Medulla oblongata (tissue), 1 donor: ENCODE measurements around the gene RNF115.
"Not testable (repeated sequence)": the region's sequence is repeated elsewhere in the genome, so short reads cannot be mapped to it uniquely, and the experiment has no call there.

Source experiments
- DNase-seq: peaks from one replicate; pipeline ENCODE4 v3.0.0-alpha.2; 2015; ENCODE audit errors: extremely low spot score

The RNF115 gene

DNA sequence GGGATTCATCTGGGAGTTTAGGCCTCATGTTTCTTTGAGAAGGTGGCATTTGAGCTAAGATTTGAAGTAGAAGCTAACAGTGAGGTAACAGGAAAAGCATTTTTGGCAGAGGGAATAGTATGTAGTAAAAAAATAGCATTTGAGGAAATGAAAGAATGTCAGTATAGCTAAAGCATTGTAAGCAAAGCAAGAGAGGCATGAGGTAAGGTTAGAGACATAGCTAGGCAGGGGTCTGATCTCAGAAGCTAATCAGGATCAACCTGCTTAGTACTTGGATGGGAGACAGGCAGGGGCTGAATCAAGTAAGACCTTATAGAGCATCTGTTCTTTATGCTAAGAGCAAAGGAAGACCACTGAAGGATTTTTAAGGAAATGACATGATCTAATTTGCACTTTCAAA is 4.1 kb upstream of the RNF115 start:
- DNase-seq: no peak

DNA sequence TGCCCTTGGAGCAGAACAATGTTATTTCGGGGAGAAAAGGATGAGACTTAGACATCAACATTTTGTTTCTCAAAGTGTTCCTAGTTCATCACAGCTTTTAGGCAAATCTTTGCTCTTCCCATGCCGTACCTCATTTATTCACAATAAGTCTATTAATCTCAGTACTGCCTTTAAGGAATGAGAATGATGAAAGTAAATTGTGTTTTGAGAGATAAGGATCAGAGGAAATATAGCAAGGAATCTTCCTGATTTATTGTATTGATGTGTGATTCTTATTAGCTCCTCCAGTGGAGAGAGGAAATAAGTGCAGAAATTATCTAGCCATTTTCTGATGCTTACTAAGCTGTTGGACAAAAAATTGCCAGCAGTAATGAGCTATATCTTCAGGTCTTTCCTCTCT is 2.1 kb upstream of the RNF115 start:
- DNase-seq: no peak

DNA sequence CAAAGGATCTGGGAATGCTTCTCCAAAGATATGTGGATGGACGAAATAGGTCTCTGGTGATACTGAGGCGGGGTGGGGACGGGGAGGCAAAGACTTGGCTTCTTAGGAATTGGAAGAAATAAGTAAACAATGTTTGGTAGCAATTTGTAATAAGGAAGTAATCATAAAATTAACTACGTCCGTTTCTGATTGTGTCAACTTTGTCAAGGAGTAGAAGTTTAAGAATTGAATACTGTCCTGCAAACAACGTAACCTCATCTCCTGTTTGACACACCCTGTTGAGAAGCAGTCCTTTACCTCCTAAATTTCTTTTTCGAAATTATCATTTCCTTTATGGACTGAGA is 576 bp upstream of the RNF115 start:
- DNase-seq: no peak

DNA sequence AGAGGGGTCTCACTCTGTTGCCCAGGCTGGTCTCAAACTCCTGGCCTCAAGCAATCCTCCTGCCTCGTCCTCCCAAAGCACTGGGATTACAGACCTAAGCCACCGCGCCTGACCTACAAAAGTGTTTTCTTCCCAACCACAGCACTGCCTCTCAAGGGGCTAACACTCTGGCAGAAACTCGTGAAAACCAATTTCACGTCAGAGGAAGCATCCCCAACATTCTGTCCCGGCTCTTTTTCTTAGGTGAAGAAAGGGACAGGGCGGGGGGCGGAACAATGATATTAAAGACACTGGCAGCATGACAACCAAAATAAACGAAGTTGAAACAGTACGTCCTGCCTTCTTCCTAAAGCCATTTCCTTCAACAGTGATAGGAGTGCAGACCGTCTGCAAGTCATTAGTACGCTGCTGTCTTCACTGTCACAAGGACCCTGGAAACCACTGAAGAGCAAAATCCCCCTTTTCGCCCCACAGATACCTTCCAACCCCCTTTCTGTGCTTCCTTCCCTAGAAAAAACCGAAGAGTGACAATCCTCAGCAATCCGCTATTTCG is 1.0 kb downstream of the RNF115 start:
- DNase-seq: not testable (repeated sequence)

DNA sequence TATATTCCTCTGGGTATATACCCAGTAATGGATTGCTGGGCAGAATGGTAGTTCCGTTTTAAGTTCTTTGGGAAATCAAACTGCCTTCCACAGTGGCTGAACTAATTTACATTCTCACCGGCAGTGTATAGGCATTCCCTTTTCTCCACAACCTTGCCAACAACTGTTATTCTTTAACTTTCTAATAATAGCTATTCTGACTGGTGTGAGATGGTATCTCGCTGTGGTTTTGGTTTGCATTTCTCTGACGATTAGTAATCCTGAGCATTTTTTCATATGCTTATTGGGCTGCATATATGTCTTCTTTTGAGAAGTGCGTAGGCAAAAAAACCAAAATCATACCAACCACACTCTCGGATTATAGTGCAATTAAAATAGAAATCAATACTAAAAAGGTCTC is 5.8 kb downstream of the RNF115 start:
- not testable (repeated sequence) for DNase-seq

DNA sequence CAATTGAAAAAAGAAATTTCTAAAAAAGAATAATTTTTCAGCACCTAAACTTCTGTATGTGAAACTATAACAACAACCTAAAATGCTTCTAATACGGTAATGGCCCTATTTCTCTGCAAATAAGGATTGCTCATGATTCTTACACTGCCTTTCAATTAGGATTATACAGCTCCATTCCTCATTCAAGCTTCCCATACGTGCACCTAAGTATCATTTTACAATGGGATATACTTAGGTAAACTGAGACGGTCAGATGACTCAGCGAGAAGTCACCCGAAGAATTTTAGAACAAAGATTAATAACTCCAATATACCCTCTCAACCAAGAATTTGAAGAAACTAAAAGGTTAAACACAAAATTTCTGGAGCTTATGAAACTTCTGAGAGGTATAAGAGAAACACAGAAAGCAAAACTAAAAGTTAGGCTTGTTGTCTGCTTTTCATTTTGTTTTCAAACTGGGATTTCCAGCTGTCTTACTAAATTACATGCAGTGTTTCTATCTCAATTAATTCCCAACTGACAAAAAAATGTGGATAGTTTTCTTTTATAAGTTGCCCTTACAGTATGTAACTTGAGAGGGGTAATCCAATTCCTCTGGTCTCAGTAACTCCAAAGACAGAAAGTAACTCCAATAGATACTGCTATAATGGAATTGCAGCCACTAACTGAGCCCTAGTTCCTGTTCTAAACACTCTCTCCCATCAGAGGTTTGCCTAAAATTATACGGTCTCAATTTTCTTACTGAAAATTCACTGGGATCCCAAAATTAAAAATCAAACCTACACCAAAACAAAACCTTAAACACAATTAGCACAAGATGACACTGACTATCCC is 10.7 kb downstream of the RNF115 start:
- DNase-seq: not testable (repeated sequence)

DNA sequence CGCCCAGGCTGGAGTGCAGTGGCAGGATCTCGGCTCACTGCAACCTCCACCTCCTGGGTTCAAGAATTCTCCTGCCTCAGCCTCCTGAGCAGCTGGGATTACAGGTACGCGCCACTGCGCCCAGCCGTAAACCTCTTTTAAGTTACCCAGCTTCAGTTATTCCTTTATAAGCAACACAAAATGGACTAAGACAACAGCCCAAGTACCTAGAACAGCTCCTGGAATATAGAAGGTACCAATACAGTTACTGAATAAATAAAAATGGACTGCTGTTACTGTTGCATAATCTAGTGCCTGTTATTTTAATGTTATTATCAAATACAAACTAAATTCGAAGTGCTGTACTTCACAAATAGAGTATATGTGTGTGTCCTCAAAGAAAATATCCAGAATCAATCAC is 17.1 kb downstream of the RNF115 start:
- no peak for DNase-seq

DNA sequence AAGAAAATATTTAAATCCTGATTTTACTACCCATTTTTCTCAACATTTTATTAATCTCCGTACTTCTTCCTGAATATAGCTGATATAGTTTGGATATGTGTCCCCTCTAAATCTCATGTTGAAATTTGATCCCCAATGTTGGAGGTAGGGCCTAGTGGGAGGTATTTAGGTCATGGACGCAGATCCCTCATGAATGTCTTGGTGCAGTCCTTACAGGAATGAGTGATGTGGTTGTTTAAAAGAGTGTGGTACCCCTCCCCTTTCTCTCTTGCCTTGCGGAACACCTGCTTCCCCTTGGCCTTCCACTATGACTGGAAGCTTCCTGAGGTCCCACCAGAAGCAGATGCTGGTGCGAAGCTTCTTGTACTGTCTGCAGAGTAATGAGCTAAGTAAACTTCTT is 17.5 kb downstream of the RNF115 start:
- no peak for DNase-seq

DNA sequence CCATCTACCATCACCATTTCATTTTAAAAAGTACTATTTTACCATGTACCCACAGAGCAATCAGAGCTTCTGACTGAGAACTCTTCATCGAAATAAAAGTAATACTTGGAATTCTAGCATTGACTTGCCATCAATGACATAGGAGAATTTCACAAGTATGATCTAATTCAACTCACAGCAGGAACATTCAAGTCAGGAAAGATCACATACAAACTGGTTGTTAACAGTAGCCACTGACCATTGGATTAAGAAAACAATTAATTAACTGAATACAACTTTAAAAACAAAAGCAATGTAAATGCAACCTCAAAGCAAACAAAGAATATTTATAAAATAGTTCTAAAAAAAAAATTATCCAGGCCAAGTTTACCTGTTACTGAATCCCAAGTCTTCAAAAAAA is 18.8 kb downstream of the RNF115 start:
- DNase-seq: no peak

DNA sequence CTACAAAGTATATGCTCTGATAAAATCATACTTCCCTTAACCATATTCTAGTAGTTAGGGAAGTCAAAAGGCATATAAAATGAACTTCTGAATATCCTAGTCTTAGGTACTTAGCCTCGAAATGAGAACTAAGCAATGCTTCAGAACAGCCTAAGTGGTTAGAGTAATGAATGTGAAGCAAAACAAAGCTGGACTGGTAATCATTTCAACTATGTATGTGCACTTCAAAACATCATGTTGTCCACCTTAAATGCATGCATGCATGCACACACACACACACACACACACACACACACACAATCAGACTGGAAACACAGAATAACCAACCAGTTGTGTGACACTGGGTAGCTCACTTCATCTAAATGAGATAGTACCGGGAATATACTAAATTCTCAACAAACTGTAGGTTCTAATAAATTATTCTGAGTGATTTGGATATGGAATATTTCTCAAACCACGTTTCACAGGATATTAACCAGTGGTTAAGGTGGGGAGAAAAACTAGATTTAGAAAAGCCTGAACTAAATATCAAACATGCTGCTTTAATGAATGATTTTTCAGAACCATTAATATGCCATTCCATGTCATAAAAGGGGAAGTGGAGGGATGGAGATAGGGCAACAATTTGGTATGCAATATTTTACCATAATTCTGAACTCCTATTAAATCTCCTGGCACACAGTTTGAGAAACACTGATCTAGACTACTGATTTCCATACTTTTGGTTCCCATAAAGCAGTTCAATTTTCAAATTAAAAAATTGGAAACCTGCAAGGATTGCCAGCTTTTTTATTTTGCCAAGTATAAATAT is 19.5 kb downstream of the RNF115 start:
- DNase-seq: no peak

DNA sequence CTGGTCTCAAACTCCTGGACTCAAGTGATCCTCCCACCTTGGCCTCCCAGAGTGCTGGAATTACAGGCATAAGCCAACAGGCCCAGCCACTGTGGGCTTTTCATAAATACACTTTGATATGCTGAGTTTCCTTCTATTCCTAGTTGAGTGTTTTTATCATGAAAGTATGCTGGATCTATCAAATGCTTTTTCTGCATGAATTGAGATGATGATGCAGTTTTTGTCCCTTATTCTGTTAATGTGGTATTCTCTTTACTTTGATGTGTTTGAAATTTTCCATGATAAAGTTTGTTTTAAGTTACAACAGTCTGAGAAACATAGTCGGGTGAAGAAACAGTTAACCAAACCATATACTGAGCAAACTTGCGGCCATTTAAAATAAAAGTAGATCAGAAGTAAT is 24.1 kb downstream of the RNF115 start:
- DNase-seq: no peak

DNA sequence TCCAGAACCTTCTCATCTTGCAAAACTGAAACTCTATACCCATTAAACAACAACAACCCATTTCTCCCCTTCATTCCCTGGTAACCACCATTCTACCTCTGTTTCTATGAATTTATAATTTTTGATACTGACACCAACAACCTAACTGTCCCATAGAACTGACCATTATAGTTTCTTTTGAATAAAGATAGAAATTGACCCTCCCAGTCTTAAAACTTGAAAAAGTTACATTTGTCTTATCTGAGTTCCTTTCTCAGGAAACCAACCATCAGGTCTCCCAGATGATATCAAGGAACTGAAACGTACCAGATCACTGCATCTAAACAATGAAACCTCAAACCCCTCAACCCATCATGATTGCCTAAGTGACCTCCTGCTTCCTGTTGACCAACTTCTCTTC is 27.1 kb downstream of the RNF115 start:
- no peak for DNase-seq

DNA sequence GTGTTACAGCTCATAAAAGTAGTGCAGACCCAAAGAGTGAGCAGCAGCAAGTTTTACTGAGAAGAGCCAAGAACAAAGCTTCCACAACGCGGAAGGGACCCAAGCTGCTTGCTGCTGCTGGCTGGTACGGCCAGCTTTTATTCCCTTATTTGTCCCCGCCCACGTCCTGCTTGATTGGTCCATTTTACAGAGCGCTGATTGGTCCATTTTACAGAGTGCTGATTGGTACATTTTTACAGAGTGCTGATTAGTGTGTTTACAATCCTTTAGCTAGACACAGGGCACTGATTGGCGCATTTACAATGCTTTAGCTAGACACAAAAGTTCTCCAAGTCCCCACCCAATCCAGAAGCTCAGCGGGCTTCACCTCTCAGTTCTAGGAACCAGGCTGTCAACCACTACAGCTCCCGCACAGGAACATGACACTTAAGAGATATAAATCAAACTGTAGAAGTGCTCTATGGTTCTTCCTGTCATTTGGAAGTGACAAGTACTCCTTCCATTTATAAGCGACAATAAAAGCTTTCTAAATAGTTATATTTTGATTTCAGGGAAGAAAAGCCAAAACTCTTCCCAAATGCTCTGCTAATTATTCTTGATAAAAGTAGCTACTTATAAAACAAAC is 28.5 kb downstream of the RNF115 start:
- DNase-seq: no peak

DNA sequence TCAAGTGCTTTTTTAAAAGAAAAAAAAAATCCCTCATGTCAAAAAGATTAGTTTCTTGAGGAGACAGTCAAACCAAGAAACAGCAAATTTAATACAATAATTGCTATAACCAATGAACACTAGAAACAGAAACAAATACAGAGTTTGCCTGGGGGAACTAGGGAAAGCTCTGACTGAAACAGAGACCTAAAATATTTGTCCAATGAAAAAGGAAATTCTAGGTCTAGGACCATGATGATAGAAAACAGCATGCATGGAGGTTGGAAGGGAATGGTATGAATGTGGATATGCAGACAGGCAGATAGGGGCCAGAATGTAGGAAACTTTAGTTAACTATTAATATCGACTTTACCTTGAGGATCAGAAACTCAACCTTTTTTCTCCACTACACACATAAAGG is 31.4 kb downstream of the RNF115 start:
- DNase-seq: no peak

DNA sequence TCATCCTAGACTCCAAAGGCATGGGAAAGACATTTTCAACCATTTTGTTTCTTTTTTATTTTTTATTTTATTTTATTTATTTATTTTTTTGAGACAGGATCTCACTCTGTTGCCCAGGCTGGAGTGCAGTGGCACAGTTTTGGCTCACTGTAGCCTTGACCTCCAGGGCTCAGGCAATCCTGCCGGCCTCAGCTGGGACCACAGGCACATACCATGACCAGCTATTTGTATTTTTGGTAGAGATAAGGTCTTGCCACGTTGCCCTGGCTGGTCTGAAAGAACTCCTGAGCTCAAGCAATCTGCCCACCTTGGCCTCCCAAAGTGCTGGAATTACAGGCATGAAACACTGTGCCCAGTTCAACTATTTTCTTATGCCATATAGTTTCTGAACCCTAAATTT is 32.0 kb downstream of the RNF115 start:
- DNase-seq: not testable (repeated sequence)

DNA sequence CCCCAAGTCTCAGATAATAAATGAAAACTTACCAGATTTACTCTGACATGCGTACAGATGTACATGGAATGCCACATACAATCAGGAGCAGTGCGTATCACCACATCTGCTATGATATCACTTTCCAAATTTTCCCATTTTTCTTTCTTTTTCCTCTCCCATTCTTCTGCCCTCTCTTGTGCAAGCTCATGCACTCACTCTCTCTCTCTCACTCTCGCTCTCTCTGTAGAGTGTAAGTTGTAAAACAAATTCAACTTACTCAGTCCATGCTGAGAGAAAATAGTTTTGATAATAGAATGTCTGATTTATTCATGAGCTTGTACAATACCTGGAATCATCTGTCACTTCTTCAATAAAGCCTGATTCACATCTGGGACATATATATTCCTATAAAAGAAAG is 35.3 kb downstream of the RNF115 start:
- no peak for DNase-seq

DNA sequence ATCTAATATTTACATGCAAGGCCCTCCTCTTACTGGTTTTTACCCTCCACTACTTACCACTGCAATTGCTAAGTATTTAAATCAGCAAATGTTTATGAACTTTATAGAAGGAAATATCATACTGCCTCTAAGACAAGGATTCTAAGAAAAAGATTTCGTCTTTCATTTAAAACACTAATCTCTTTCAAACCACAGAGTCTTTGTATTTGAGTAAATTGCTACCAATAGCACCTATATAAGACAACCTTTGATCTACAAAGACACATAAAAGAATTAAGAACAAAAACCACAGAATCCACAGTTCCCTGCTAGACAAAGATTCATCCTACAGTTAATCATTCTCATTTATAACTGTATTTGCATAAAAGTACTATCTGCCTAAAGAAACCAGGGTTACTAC is 37.6 kb downstream of the RNF115 start:
- no peak for DNase-seq

DNA sequence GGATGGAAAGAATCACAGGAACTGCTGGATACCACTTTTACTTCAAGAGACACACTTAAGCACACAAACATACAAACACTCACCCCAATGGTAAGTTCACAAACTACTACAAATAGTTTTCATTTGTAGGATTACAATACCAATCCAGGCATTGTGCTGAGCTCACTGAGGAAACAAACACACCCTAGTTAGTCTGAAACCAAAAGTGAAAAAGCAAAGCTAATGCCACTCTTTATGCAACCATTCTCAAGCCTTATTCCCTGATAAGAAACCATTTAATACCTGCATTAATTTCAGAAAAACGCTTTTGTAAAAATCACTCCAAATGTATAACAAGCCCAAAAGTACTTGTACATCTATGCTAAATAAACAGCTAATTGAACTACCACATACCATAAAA is 38.3 kb downstream of the RNF115 start:
- DNase-seq: no peak

DNA sequence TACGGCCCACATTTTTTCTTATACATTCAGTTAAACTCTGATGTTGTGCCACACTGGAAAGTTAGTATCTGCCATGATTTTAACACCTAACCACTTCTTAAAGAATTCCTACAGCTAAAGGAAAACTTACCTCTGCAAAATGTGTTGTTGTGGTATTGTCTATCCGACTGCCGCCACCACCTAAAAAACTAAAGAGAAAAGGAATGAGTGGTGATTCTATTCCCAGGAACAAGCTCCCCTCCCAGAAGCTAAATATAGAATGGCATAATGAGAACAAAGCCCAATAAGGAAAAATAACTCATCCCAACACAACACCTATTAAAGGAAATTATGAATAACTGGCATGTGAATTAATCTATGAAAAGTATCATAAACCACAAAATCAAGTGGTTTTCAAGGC is 39.5 kb downstream of the RNF115 start:
- no peak for DNase-seq

DNA sequence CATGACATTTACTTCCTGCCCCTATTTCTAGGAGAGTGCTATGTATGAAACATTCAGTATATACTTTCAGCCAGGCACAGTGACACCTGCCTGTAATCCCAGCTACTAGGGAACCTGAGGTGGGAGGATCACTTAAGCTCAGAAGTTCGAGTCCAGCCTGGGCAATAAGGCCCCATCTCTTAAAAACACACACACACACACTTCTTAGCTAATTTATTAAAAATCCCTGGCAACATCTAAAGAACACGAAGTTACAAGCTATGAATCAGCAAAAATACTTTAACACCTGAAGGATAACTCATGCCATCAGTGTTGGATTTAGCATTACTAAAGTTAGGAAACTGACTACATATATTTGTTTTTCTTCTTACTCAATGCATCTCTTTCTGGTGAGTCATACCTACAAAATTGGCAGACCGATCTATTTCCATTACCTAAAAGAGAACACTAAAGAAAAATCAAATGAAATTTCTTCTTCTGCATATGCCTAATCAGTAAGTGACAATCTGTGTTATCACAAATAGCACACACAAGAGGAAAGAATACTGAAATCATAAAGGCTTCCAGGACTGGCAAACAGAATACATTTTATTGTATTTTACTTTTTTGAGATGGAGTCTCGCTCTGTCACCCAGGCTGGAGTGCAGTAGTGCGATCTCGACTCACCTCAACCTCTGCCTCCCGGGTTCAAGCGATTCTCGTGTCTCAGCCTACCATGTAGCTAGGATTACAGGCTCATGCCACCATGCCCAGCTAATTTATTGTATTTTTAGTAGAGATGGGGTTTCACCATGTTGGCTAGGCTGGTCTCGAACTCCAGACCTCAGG is 41.4 kb downstream of the RNF115 start:
- DNase-seq: no peak

DNA sequence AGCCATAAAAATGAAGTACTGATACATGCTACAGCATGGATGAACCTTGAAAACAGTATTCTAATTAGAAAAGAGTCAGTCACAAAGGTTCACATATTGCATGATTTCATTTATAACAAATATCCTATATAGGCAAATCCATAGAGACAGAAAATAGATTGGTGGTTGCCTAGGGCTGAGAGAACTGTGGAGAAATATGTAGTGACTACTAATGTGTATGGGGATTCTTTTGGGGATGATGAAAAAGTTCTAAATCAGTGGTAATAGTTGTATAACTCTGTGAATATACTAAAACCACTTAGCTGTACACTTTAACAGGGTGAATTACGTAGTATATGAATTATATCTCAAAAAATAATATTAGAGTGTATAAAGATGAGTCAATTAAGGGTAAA is 45.8 kb downstream of the RNF115 start:
- DNase-seq: no peak
